Progenitor cell of endocrine pancreas (in vitro differentiated cells): Measurements from ENCODE around the gene RIMBP2. TPM values are rescaled to one million over a fixed set of nuclear protein-coding genes. Genes with fewer than 3 reads are reported as not detected.

Experiments used
- DNase-seq: peaks from one replicate; pipeline ENCODE4 v3.0.0; 2021; ENCODE audit warnings: low spot score; ENCODE audit not compliant: unreplicated experiment
- H3K27ac Mint-ChIP-seq: 2 replicates; pipeline ENCODE4 v1.8.0; 2021; ENCODE audit warnings: mild to moderate bottlenecking, moderate library complexity, mixed read lengths
- H3K27me3 Mint-ChIP-seq: 2 replicates; pipeline ENCODE4 v1.8.0; 2021; ENCODE audit warnings: mixed read lengths
- H3K36me3 Mint-ChIP-seq: 2 replicates; pipeline ENCODE4 v1.8.0; 2022; ENCODE audit warnings: mixed read lengths; ENCODE audit not compliant: insufficient read depth
- H3K4me1 Mint-ChIP-seq: 2 replicates; pipeline ENCODE4 v1.8.0; 2021; ENCODE audit warnings: low read depth, mixed read lengths
- H3K4me3 Mint-ChIP-seq: 2 replicates; pipeline ENCODE4 v1.8.0; 2021; ENCODE audit warnings: low read depth, mild to moderate bottlenecking, moderate library complexity, mixed read lengths
- H3K9me3 Mint-ChIP-seq: 2 replicates; pipeline ENCODE4 v1.8.0; 2021; ENCODE audit warnings: low read depth, mixed read lengths
- CTCF ChIP-seq: fragments of 200-600 bp; sonication (generic); IDR thresholded peaks from one replicate; pipeline ENCODE4 v1.5.0; 2021; ENCODE audit warnings: antibody characterized with exemption, mild to moderate bottlenecking; ENCODE audit not compliant: unreplicated experiment
- total RNA-seq: library from RNA; stranded (reverse); gene quantifications from 2 replicates; pipeline ENCODE4 v1.2.1, GENCODE V29; 2021

RIMBP2 gene
- total RNA-seq, 1 donor from 2014 or later, result 31.6 TPM

- no peak for DNase-seq
- Mint-ChIP-seq H3K27me3 (peaks cover 57% of the 10 kb centered on the region), H3K4me1 (peaks cover 10% of the 10 kb centered on the region), H3K27ac (no peak overlapping the region), H3K4me3 (no peak overlapping the region), H3K36me3 (no peaks in the 10 kb centered on the region), H3K9me3 (no peaks in the 10 kb centered on the region)
- no peak for TF ChIP-seq CTCF
Measured at GRCh38 chr12:130712346-130713065, 3.6 kb downstream of the RIMBP2 start.

GRCh38 chr12:130711756-130712155 is 4.3 kb downstream of the RIMBP2 start:
- TF ChIP-seq CTCF, result no peak
- Mint-ChIP-seq H3K4me1 (peaks cover 10% of the 10 kb centered on the region), H3K27me3 (peaks cover 53% of the 10 kb centered on the region), H3K36me3 (no peaks in the 10 kb centered on the region), H3K4me3 (no peak overlapping the region), H3K27ac (no peak overlapping the region), H3K9me3 (no peaks in the 10 kb centered on the region)
- no peak for DNase-seq

- no peak for TF ChIP-seq CTCF
- Mint-ChIP-seq H3K9me3 (no peaks in the 10 kb centered on the region), H3K4me3 (no peak overlapping the region), H3K4me1 (peaks cover 2% of the 10 kb centered on the region), H3K27me3 (peaks cover 46% of the 10 kb centered on the region), H3K36me3 (no peaks in the 10 kb centered on the region), H3K27ac (no peak overlapping the region)
- no peak for DNase-seq
Measured at GRCh38 chr12:130710733-130711080, 5.4 kb downstream of the RIMBP2 start.

GRCh38 chr12:130709971-130710732 is 5.9 kb downstream of the RIMBP2 start:
- Mint-ChIP-seq H3K4me3 (no peak overlapping the region), H3K9me3 (no peaks in the 10 kb centered on the region), H3K4me1 (peaks cover 2% of the 10 kb centered on the region), H3K27me3 (peaks cover 50% of the 10 kb centered on the region), H3K27ac (no peak overlapping the region), H3K36me3 (no peaks in the 10 kb centered on the region)
- TF ChIP-seq CTCF, result no peak
- no peak for DNase-seq

GRCh38 chr12:130709151-130709970 is 6.7 kb downstream of the RIMBP2 start:
- Mint-ChIP-seq H3K4me1 (no peaks in the 10 kb centered on the region), H3K27me3 (peaks cover 51% of the 10 kb centered on the region), H3K9me3 (no peaks in the 10 kb centered on the region), H3K36me3 (no peaks in the 10 kb centered on the region), H3K4me3 (no peak overlapping the region), H3K27ac (no peak overlapping the region)
- no peak for TF ChIP-seq CTCF
- DNase-seq, result no peak
